ENCODE results near the gene TMED8.
A peak's percentile ranks its signal among the peaks of the same experiment; 100 is the strongest.

DNA sequence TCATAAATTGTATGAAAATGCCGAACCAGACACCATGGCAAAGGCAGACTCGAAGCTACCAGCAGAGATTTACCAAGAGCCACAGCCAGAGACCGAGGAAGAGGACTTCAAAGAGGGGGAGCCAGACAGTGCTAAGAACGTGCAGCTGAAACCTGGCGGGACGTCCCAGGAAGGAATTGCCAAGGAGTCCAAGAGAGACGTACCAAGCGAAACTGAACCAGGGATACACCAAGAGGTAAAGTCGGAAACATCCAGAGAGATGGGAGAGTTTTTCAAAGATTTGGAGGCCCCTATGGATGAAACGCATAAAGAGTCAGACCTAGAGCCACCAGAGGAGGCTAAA, 579 bp upstream of the TMED8 start:
- TF ChIP-seq ZNF121 (tag by site-specific recombination; IDR thresholded peaks at IDR 0.05) (no peak), CTCF (tag by site-specific recombination; IDR thresholded peaks at IDR 0.05) (no peak), ZNF629 (tag by site-specific recombination; IDR thresholded peaks at IDR 0.05) (no peak), ZNF530 (tag by site-specific recombination; IDR thresholded peaks at IDR 0.05; ENCODE audit: low read depth) (no peak), BCL6B (tag by site-specific recombination; IDR thresholded peaks at IDR 0.05) (no peak), ZNF416 (tag by site-specific recombination; IDR thresholded peaks at IDR 0.05) (no peak)
- TF ChIP-seq, protein P1, sequence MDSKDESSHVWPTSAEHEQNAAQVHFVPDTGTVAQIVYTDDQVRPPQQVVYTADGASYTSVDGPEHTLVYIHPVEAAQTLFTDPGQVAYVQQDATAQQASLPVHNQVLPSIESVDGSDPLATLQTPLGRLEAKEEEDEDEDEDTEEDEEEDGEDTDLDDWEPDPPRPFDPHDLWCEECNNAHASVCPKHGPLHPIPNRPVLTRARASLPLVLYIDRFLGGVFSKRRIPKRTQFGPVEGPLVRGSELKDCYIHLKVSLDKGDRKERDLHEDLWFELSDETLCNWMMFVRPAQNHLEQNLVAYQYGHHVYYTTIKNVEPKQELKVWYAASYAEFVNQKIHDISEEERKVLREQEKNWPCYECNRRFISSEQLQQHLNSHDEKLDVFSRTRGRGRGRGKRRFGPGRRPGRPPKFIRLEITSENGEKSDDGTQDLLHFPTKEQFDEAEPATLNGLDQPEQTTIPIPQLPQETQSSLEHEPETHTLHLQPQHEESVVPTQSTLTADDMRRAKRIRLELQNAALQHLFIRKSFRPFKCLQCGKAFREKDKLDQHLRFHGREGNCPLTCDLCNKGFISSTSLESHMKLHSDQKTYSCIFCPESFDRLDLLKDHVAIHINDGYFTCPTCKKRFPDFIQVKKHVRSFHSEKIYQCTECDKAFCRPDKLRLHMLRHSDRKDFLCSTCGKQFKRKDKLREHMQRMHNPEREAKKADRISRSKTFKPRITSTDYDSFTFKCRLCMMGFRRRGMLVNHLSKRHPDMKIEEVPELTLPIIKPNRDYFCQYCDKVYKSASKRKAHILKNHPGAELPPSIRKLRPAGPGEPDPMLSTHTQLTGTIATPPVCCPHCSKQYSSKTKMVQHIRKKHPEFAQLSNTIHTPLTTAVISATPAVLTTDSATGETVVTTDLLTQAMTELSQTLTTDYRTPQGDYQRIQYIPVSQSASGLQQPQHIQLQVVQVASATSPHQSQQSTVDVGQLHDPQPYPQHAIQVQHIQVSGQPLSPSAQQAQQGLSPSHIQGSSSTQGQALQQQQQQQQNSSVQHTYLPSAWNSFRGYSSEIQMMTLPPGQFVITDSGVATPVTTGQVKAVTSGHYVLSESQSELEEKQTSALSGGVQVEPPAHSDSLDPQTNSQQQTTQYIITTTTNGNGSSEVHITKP (tag by site-specific recombination; IDR thresholded peaks at IDR 0.05) = peak; percentile 58; the same call in 1 of the 2 replicates
- TF ChIP-seq, protein P2, sequence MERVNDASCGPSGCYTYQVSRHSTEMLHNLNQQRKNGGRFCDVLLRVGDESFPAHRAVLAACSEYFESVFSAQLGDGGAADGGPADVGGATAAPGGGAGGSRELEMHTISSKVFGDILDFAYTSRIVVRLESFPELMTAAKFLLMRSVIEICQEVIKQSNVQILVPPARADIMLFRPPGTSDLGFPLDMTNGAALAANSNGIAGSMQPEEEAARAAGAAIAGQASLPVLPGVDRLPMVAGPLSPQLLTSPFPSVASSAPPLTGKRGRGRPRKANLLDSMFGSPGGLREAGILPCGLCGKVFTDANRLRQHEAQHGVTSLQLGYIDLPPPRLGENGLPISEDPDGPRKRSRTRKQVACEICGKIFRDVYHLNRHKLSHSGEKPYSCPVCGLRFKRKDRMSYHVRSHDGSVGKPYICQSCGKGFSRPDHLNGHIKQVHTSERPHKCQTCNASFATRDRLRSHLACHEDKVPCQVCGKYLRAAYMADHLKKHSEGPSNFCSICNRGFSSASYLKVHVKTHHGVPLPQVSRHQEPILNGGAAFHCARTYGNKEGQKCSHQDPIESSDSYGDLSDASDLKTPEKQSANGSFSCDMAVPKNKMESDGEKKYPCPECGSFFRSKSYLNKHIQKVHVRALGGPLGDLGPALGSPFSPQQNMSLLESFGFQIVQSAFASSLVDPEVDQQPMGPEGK (tag by site-specific recombination; IDR thresholded peaks at IDR 0.05) = no peak
- TF ChIP-seq, protein P3, sequence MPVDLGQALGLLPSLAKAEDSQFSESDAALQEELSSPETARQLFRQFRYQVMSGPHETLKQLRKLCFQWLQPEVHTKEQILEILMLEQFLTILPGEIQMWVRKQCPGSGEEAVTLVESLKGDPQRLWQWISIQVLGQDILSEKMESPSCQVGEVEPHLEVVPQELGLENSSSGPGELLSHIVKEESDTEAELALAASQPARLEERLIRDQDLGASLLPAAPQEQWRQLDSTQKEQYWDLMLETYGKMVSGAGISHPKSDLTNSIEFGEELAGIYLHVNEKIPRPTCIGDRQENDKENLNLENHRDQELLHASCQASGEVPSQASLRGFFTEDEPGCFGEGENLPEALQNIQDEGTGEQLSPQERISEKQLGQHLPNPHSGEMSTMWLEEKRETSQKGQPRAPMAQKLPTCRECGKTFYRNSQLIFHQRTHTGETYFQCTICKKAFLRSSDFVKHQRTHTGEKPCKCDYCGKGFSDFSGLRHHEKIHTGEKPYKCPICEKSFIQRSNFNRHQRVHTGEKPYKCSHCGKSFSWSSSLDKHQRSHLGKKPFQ (tag by site-specific recombination; IDR thresholded peaks at IDR 0.05) = no peak
- TF ChIP-seq, protein P4, sequence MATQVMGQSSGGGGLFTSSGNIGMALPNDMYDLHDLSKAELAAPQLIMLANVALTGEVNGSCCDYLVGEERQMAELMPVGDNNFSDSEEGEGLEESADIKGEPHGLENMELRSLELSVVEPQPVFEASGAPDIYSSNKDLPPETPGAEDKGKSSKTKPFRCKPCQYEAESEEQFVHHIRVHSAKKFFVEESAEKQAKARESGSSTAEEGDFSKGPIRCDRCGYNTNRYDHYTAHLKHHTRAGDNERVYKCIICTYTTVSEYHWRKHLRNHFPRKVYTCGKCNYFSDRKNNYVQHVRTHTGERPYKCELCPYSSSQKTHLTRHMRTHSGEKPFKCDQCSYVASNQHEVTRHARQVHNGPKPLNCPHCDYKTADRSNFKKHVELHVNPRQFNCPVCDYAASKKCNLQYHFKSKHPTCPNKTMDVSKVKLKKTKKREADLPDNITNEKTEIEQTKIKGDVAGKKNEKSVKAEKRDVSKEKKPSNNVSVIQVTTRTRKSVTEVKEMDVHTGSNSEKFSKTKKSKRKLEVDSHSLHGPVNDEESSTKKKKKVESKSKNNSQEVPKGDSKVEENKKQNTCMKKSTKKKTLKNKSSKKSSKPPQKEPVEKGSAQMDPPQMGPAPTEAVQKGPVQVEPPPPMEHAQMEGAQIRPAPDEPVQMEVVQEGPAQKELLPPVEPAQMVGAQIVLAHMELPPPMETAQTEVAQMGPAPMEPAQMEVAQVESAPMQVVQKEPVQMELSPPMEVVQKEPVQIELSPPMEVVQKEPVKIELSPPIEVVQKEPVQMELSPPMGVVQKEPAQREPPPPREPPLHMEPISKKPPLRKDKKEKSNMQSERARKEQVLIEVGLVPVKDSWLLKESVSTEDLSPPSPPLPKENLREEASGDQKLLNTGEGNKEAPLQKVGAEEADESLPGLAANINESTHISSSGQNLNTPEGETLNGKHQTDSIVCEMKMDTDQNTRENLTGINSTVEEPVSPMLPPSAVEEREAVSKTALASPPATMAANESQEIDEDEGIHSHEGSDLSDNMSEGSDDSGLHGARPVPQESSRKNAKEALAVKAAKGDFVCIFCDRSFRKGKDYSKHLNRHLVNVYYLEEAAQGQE (tag by site-specific recombination; IDR thresholded peaks at IDR 0.05) = no peak
